SIG-M5 (cell line): ENCODE data around the gene EIF3D.
"Not testable (repeated sequence)": the region's sequence is repeated elsewhere in the genome, so short reads cannot be mapped to it uniquely, and the experiment has no call there.

Experiments
- DNase-seq: peaks from one replicate; lab custom pipeline; 2025; lab: John Stamatoyannopoulos, UW

EIF3D gene

GRCh38 chr22:36550701-36551495 lies 21.9 kb upstream of the EIF3D start:
- no peak for DNase-seq

- no peak for DNase-seq
These were observed 20.1 kb upstream of the EIF3D start for GRCh38 chr22:36549033-36549432.

- no peak for DNase-seq
These were observed 19.6 kb upstream of the EIF3D start for GRCh38 chr22:36548606-36549005.

GRCh38 chr22:36546932-36547331 lies 18.0 kb upstream of the EIF3D start:
- no peak for DNase-seq

GRCh38 chr22:36546092-36546804 lies 17.3 kb upstream of the EIF3D start:
- DNase-seq: no peak

- no peak for DNase-seq
These were observed 15.2 kb upstream of the EIF3D start for GRCh38 chr22:36544107-36544620.

GRCh38 chr22:36541831-36542411 lies 13.0 kb upstream of the EIF3D start:
- no peak for DNase-seq

- DNase-seq: no peak
These were observed 12.1 kb upstream of the EIF3D start for GRCh38 chr22:36540867-36541642.

- no peak for DNase-seq
These were observed 9.6 kb upstream of the EIF3D start for GRCh38 chr22:36538529-36538928.

- no peak for DNase-seq
These were observed 7.8 kb upstream of the EIF3D start for GRCh38 chr22:36536717-36537116.

- not testable (repeated sequence) for DNase-seq
These were observed 4.4 kb upstream of the EIF3D start for GRCh38 chr22:36533320-36533719.

GRCh38 chr22:36532466-36532865 lies 3.5 kb upstream of the EIF3D start:
- DNase-seq: no peak

- DNase-seq: no peak
These were observed 625 bp downstream of the EIF3D start for GRCh38 chr22:36528341-36528740.

GRCh38 chr22:36522662-36523061 lies 6.3 kb downstream of the EIF3D start:
- no peak for DNase-seq

GRCh38 chr22:36520423-36520822 lies 8.5 kb downstream of the EIF3D start:
- DNase-seq: no peak

- DNase-seq: not testable (repeated sequence)
These were observed 9.1 kb downstream of the EIF3D start for GRCh38 chr22:36519906-36520305.

GRCh38 chr22:36514766-36515165 lies 14.2 kb downstream of the EIF3D start:
- DNase-seq: no peak

GRCh38 chr22:36512991-36513390 lies 16.0 kb downstream of the EIF3D start:
- DNase-seq: no peak

GRCh38 chr22:36512333-36512732 lies 16.6 kb downstream of the EIF3D start:
- no peak for DNase-seq

GRCh38 chr22:36510966-36511881 lies 17.7 kb downstream of the EIF3D start:
- no peak for DNase-seq

- no peak for DNase-seq
These were observed 18.6 kb downstream of the EIF3D start for GRCh38 chr22:36510384-36510783.
